GM18511 (cell line): ENCODE data around the gene RIPPLY1.

Source experiments
- ATAC-seq: cut with Tn5 transposase; IDR thresholded peaks from one replicate; pipeline ENCODE4 v1.9.1; 2021; ENCODE audit warnings: mild to moderate bottlenecking, moderate library complexity; ENCODE audit not compliant: unreplicated experiment

The RIPPLY1 gene

GRCh38 chrX:106903291-106903824 lies at the start of gene RIPPLY1:
Gene RIPPLY1 (minus strand): TSS chrX:106903341. CDS start chrX:106903287, 54 bp downstream.
- ATAC-seq, result peak; percentile 53

DNA sequence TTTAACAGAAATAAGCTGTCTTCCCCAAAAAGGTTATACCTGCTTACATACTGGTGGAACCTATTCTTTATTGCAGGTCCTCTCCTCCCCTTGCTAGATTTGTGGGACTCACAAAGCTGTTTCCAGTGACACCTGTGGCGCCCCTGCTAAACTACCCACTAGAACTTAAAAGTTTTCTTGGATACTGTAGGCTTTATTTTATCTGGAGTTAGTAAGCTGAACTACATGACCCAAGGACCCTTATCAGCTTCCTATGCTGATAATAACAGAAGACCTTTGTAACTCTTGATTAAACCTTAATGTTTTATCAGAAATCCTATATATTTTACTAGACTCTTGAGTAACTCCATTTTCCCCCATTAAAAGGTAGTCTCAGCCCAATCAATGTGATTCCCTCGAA lies 49.4 kb upstream of the RIPPLY1 start:
- ATAC-seq, result no peak

GRCh38 chrX:106952089-106952488 lies 48.9 kb upstream of the RIPPLY1 start:
- ATAC-seq, result no peak

GRCh38 chrX:106951230-106951629 lies 48.1 kb upstream of the RIPPLY1 start:
- ATAC-seq, result no peak

- no peak for ATAC-seq
These were observed 47.2 kb upstream of the RIPPLY1 start for GRCh38 chrX:106950381-106950780.

- no peak for ATAC-seq
These were observed 46.2 kb upstream of the RIPPLY1 start for GRCh38 chrX:106949366-106949765.

- ATAC-seq, result no peak
These were observed 45.5 kb upstream of the RIPPLY1 start for GRCh38 chrX:106948641-106949040.

- ATAC-seq, result no peak
These were observed 43.3 kb upstream of the RIPPLY1 start for GRCh38 chrX:106946464-106946863.

DNA sequence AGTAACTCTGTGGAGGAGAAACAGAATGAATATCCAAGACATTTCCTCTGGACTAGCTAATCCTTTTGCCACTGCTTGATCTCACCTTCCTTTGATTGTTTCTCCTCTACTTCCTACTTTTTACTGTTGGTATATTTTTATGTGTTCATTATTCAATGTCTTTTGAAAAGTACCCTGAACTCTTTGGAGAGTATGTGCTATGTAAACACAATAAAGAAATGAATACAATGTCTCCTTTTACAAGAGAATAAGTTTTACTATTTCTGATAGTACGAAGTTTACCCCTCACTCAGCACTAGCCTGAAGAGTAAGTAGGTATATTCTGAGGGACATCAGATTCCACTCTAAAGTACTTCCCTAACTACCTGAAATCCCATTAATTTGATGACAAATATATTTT lies 36.9 kb upstream of the RIPPLY1 start:
- ATAC-seq, result no peak

DNA sequence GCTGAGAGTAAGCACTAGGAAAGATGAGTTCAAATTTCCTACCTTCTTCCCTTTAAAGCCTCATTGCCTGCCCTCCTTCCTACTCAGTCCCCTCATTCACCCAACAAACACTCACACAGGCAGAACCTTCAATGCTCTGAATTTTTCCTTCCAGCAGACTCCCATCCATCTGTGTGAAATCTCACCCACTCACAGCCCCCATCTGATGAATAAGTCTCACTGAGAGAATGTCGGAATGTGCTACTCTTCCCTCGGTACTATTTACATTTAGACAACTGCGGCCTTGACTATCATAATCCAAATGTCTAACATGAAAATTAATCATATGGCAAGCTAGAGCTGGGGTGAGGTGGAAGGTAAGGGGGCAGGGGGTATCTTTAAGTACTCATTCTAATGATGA lies 36.4 kb upstream of the RIPPLY1 start:
- ATAC-seq, result no peak

- ATAC-seq, result no peak
These were observed 33.1 kb upstream of the RIPPLY1 start for GRCh38 chrX:106936246-106936645.

- ATAC-seq, result no peak
These were observed 32.0 kb upstream of the RIPPLY1 start for GRCh38 chrX:106935175-106935574.

- ATAC-seq, result peak; percentile 60
These were observed 30.4 kb upstream of the RIPPLY1 start for GRCh38 chrX:106933538-106933961.

DNA sequence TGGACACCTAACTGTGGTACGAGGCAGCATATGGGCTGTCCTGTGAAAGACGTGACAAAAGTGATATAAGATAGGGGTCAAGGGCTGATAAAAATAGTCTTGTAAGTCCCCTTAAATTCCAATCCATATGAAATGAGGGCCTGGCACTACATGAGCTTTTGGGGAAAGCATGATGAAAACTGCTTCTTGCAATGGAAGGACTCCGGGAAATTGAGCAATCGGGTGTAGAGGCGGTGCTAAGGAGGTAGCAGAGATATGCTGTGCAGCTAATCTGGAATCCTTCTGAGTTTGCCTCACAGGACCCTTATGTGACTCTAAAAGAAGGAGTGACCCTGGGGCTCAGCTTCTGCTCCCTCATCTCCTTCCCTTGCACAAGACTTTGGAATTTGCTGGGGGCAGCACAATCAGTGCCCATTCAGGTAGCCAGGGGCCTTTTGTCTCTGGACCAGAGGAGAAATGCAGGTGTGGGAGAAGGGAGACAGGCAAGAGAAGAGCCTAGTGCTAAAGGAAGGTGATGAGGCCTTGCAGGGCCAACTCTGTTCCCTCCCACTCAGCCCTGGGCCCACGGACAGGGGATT lies 29.9 kb upstream of the RIPPLY1 start:
- peak; percentile 37 for ATAC-seq

- no peak for ATAC-seq
These were observed 29.4 kb upstream of the RIPPLY1 start for GRCh38 chrX:106932492-106932923.

GRCh38 chrX:106931831-106932491 lies 28.8 kb upstream of the RIPPLY1 start:
- no peak for ATAC-seq

DNA sequence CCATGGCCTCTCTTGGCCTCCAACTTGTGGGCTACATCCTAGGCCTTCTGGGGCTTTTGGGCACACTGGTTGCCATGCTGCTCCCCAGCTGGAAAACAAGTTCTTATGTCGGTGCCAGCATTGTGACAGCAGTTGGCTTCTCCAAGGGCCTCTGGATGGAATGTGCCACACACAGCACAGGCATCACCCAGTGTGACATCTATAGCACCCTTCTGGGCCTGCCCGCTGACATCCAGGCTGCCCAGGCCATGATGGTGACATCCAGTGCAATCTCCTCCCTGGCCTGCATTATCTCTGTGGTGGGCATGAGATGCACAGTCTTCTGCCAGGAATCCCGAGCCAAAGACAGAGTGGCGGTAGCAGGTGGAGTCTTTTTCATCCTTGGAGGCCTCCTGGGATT lies 25.1 kb upstream of the RIPPLY1 start:
- ATAC-seq, result no peak

GRCh38 chrX:106927700-106928099 lies 24.6 kb upstream of the RIPPLY1 start:
- no peak for ATAC-seq

GRCh38 chrX:106927023-106927422 lies 23.9 kb upstream of the RIPPLY1 start:
- no peak for ATAC-seq

- no peak for ATAC-seq
These were observed 18.5 kb upstream of the RIPPLY1 start for GRCh38 chrX:106921637-106922036.

DNA sequence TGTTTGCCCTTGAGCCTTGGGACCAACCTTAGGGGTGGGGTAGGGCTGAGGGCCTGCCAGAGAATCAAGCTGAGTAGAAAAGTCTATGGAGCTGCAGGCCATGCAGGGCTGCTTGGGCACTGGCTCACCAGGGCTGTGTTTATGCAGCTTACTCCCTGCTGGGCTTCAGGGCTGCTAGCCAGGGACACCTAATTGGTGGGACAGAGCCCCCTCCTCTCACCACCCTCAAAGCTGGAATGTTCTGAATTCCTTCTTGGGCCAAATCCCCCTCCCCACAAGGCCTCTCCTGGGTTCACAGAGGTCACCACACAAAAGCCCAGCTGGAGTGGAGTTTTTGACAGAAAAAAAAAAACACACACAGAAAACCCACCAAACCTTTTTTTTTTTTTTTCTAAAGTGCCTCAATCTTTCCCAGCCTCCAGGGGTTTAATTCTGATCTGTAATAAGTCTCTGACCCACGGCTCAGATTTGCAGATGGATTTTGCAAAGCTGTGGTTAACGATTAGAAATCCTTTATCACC lies 16.9 kb upstream of the RIPPLY1 start, which contains the start of gene CLDN2:
Gene CLDN2 (plus strand): TSS at position 471 of the 521 bp plus-strand sequence. CDS start 7,827 bp downstream, outside the sequence.
- ATAC-seq, result no peak
